ES-I3 (cell line): ENCODE data around the gene PRSS16.

ENCODE experiments used
- H3K36me3 ChIP-seq: 2 replicates; pipeline ENCODE4 v1.6.1; 2013; ENCODE audit warnings: mild to moderate bottlenecking, low read length, control low read depth, moderate library complexity; ENCODE audit not compliant: insufficient read depth
- H3K4me1 ChIP-seq: 2 replicates; pipeline ENCODE4 v1.6.1; 2013; ENCODE audit warnings: mild to moderate bottlenecking, control low read depth, low read length; ENCODE audit not compliant: insufficient read depth
- H3K9ac ChIP-seq: 2 replicates; pipeline ENCODE4 v1.6.1; 2013; ENCODE audit warnings: low read depth, mild to moderate bottlenecking, low read length, moderate library complexity
- H3K9me3 ChIP-seq: 2 replicates; pipeline ENCODE4 v1.6.1; 2013; ENCODE audit warnings: mild to moderate bottlenecking, low read length, moderate library complexity; ENCODE audit not compliant: control insufficient read depth, insufficient read depth

PRSS16 gene

GRCh38 chr6:27287751-27288135 lies 40.2 kb downstream of the PRSS16 start:
- H3K9ac ChIP-seq = peak overlapping the region; percentile 72
- H3K9me3 ChIP-seq = no peaks in the 10 kb centered on the region
- peaks cover 8% of the 10 kb centered on the region for H3K4me1 ChIP-seq
- H3K36me3 ChIP-seq = no peaks in the 10 kb centered on the region

- Histone ChIP-seq H3K4me1 (peaks cover 8% of the 10 kb centered on the region), H3K9me3 (no peaks in the 10 kb centered on the region), H3K36me3 (no peaks in the 10 kb centered on the region), H3K9ac (peak overlapping the region; percentile 72)
Measured at GRCh38 chr6:27288136-27289044, 40.9 kb downstream of the PRSS16 start.

- no peaks in the 10 kb centered on the region for H3K36me3 ChIP-seq
- peaks cover 8% of the 10 kb centered on the region for H3K4me1 ChIP-seq
- peak overlapping the region; percentile 72 for H3K9ac ChIP-seq
- no peaks in the 10 kb centered on the region for H3K9me3 ChIP-seq
Measured at GRCh38 chr6:27290065-27290849, 42.8 kb downstream of the PRSS16 start.

- H3K9me3 ChIP-seq = no peaks in the 10 kb centered on the region
- peaks cover 8% of the 10 kb centered on the region for H3K4me1 ChIP-seq
- no peaks in the 10 kb centered on the region for H3K36me3 ChIP-seq
- H3K9ac ChIP-seq = peak overlapping the region; percentile 72
Measured at GRCh38 chr6:27290850-27291208, 43.3 kb downstream of the PRSS16 start.

- Histone ChIP-seq H3K36me3 (no peaks in the 10 kb centered on the region), H3K4me1 (peaks cover 8% of the 10 kb centered on the region), H3K9me3 (no peaks in the 10 kb centered on the region), H3K9ac (peak overlapping the region; percentile 80; the same call in 1 of the 2 replicates)
Measured at GRCh38 chr6:27293436-27294098, 46.1 kb downstream of the PRSS16 start.

- Histone ChIP-seq H3K9ac (peak overlapping the region; percentile 80; the same call in 1 of the 2 replicates), H3K36me3 (no peaks in the 10 kb centered on the region), H3K9me3 (no peaks in the 10 kb centered on the region), H3K4me1 (peaks cover 3% of the 10 kb centered on the region; the same call in 1 of the 2 replicates)
Measured at GRCh38 chr6:27294409-27294808, 46.9 kb downstream of the PRSS16 start.

- H3K4me1 ChIP-seq = no peaks in the 10 kb centered on the region
- no peaks in the 10 kb centered on the region for H3K36me3 ChIP-seq
- no peaks in the 10 kb centered on the region for H3K9me3 ChIP-seq
- peak overlapping the region; percentile 80; the same call in 1 of the 2 replicates for H3K9ac ChIP-seq
Measured at GRCh38 chr6:27295301-27296079, 48.0 kb downstream of the PRSS16 start.

GRCh38 chr6:27296106-27296783 lies 48.7 kb downstream of the PRSS16 start:
- Histone ChIP-seq H3K9me3 (no peaks in the 10 kb centered on the region), H3K9ac (peak overlapping the region; percentile 80), H3K4me1 (no peaks in the 10 kb centered on the region)

GRCh38 chr6:27297484-27297856 lies 50.0 kb downstream of the PRSS16 start:
- Histone ChIP-seq H3K36me3 (no peaks in the 10 kb centered on the region), H3K9ac (peak overlapping the region; percentile 80), H3K4me1 (no peaks in the 10 kb centered on the region), H3K9me3 (no peaks in the 10 kb centered on the region)

More at GRCh38 chr6:27296106-27296783, 48.7 kb downstream of the PRSS16 start:
- H3K36me3 ChIP-seq = no peaks in the 10 kb centered on the region

- no peaks in the 10 kb centered on the region for H3K4me1 ChIP-seq
- peak overlapping the region; percentile 80 for H3K9ac ChIP-seq
- no peaks in the 10 kb centered on the region for H3K9me3 ChIP-seq
- H3K36me3 ChIP-seq = no peaks in the 10 kb centered on the region
Measured at GRCh38 chr6:27297857-27298730, 50.6 kb downstream of the PRSS16 start.

- Histone ChIP-seq H3K36me3 (no peaks in the 10 kb centered on the region), H3K4me1 (no peaks in the 10 kb centered on the region), H3K9ac (no peak overlapping the region), H3K9me3 (no peaks in the 10 kb centered on the region)
Measured at GRCh38 chr6:27303613-27304272, 56.2 kb downstream of the PRSS16 start.
